ENCODE results near the gene TPST1. TPM values are rescaled to one million over a fixed set of nuclear protein-coding genes. Genes with fewer than 3 reads are reported as not detected.
"Not testable (repeated sequence)": the region's sequence is repeated elsewhere in the genome, so short reads cannot be mapped to it uniquely, and the experiment has no call there.

Gene TPST1
- total RNA-seq, 1 donor from 2014 or later = 21.9 TPM

DNA sequence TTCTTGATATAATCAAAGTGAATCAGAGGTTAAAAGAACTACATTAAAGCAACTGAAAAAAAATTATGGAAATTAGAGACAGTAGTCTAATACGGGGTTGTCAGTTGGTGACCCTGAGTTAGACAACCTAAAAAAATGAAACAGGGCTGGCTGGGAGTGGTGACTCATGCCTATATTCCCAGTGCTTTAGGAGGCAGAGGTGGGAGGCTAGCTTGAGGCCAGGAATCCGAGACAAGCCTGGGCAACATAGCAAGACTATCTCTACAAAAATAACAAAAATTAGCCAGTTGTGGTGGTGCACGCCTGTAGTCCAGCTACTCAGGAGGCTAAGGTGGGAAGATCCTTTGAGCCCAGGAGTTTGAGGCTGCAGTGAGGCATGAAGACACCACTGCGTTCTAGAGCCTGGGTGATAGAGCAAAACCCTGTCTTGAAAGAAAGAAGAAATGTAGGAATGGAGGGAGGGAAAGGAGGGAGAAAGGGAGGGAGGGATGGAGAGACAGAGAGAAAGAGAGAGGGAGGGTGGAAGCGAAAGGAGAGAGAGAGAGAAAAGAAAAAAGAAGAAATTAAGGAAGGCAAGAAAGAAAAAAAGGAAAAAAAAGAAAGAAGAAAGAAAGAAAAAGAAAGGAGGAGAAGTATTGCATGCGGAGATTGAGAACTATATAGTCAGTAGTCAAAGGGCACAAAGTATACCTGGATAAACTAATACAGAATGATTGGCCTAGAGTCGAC, 166.1 kb downstream of the TPST1 start:
- Mint-ChIP-seq H3K36me3 (ENCODE audit: low read depth) (peaks cover 2% of the 10 kb centered on the region), H3K4me3 (no peak overlapping the region), H3K27ac (ENCODE audit: unreplicated experiment) (no peak overlapping the region), H3K27me3 (ENCODE audit: low read depth) (no peaks in the 10 kb centered on the region), H3K4me1 (no peaks in the 10 kb centered on the region), H3K9me3 (peaks cover 5% of the 10 kb centered on the region)
- no peak for DNase-seq (ENCODE audit: low read depth, low spot score)
- TF ChIP-seq, protein P1, sequence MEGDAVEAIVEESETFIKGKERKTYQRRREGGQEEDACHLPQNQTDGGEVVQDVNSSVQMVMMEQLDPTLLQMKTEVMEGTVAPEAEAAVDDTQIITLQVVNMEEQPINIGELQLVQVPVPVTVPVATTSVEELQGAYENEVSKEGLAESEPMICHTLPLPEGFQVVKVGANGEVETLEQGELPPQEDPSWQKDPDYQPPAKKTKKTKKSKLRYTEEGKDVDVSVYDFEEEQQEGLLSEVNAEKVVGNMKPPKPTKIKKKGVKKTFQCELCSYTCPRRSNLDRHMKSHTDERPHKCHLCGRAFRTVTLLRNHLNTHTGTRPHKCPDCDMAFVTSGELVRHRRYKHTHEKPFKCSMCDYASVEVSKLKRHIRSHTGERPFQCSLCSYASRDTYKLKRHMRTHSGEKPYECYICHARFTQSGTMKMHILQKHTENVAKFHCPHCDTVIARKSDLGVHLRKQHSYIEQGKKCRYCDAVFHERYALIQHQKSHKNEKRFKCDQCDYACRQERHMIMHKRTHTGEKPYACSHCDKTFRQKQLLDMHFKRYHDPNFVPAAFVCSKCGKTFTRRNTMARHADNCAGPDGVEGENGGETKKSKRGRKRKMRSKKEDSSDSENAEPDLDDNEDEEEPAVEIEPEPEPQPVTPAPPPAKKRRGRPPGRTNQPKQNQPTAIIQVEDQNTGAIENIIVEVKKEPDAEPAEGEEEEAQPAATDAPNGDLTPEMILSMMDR (conservative IDR thresholded peaks at IDR 0.05) = no peak

DNA sequence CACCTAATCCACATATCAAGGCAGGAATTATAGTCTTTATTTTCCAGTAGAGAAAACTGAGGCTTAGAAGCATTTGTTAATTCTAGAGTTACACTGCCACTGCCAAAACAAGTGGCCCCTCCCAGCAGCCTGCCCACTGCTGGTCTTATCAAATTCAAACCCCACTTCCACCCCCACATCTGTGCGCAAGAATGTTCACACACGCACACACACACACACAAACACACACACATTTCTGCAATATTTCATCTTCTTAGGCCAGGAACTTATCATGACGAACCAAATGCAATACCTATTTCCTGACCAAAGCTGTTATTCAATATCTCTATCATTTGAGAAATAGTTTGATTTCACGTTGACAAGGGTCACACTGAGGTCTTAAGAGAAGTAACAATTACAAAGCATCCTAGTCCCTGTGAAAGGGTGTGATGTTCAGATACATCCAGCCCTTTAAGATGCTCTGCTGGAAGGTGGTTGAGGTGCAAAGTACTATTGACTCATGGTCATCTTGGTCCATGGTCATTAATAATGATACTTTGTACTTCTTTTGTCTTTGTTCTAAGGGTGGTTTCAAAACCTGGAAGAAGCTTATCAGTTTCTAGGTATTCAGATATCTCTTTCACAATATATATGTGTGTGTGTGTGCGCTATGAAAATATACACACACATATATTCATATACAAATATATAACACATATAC, 169.2 kb downstream of the TPST1 start:
- not testable (repeated sequence) for H3K9me3 Mint-ChIP-seq; H3K27ac Mint-ChIP-seq (ENCODE audit: unreplicated experiment); H3K4me3 Mint-ChIP-seq; H3K4me1 Mint-ChIP-seq; H3K27me3 Mint-ChIP-seq (ENCODE audit: low read depth); DNase-seq (ENCODE audit: low read depth, low spot score)
- peaks cover 17% of the 10 kb centered on the region for H3K36me3 Mint-ChIP-seq (ENCODE audit: low read depth)

DNA sequence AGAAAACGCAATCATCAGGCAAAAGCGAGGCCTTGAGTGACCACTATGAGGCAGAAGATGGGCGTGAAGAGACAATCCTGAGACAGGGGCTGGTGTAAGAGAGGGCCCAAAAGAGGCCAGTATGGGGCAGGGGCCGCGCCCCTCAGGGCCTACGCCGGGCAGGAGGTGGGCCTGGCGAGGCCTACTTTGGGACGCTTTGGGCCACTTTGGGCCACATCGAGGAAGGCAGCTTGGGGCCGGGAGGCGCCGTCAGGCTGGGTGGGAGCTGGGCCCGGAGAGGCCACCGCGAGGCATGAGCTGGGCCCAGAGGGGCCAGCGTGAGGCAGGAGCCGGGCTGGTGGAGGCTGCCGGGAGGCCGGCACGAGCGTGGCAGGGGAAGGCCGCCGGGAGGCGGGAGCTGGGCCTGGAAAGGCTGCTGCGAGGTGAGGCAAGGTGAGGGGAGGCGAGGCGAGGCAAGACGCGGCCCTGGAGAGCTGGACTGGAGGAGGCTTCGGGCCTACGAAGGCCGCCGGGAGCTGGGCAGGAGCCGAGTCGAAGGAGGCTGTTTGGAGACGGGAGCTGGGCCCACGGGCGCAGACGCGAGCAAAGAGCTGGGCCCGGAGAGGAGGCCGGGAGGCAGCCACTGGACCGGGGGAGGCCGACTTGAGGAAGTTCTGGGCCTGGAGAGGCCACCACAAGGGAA, 171.3 kb downstream of the TPST1 start:
- no peaks in the 10 kb centered on the region for H3K27me3 Mint-ChIP-seq (ENCODE audit: low read depth)
- no peaks in the 10 kb centered on the region for H3K4me1 Mint-ChIP-seq
- H3K36me3 Mint-ChIP-seq (ENCODE audit: low read depth) = peaks cover 24% of the 10 kb centered on the region
- TF ChIP-seq, protein P1 (conservative IDR thresholded peaks at IDR 0.05) = no peak
- no peak overlapping the region for H3K27ac Mint-ChIP-seq (ENCODE audit: unreplicated experiment)
- H3K4me3 Mint-ChIP-seq = no peak overlapping the region
- DNase-seq (ENCODE audit: low read depth, low spot score) = no peak
- peaks cover 5% of the 10 kb centered on the region for H3K9me3 Mint-ChIP-seq

DNA sequence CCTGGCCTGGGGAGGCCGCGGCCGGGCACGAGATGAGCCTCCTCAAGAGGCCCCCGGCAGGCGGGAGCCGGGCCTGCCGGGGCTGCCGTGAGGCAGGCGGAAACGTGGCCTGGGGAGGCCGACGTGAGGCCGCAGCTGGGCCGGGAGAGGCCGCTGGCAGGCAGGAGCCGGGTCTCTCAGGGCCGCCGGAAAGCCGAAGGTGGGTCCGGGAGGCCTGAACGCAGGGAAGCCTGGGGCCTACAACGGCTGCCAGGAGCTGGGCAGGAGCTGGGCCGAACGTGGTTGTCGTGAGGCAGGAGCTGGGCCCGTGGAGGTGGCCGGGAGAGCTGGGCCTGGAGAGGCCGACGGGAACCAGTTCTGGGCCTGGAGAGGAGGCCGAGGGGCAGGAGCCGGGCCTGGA, 171.9 kb downstream of the TPST1 start:
- Mint-ChIP-seq H3K27me3 (ENCODE audit: low read depth) (no peaks in the 10 kb centered on the region), H3K4me3 (no peak overlapping the region), H3K4me1 (no peaks in the 10 kb centered on the region), H3K9me3 (peaks cover 5% of the 10 kb centered on the region), H3K36me3 (ENCODE audit: low read depth) (peaks cover 24% of the 10 kb centered on the region), H3K27ac (ENCODE audit: unreplicated experiment) (no peak overlapping the region)
- TF ChIP-seq, protein P1 (conservative IDR thresholded peaks at IDR 0.05) = no peak
- DNase-seq (ENCODE audit: low read depth, low spot score) = no peak

DNA sequence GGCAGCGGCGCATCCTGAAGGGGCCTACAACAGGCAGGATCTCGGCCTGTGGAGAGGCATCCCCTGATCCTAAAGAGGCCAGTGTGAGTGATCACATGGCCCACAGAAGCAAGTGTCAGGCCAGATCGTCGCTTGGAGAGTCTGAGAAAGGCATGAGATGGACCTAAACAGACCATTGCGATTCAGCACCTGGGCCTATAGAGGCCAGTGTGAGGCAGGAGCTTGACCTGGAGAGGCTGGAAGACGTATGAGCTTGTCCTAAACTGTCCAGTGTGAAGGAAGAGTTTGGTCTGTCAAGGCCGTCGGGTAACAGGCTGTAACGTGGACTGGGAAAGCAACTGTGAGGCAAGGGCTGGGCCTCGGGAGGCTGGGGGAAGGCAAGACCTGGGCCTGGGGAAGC, 172.6 kb downstream of the TPST1 start:
- Mint-ChIP-seq H3K27ac (ENCODE audit: unreplicated experiment) (no peak overlapping the region), H3K4me1 (no peaks in the 10 kb centered on the region), H3K36me3 (ENCODE audit: low read depth) (peaks cover 28% of the 10 kb centered on the region), H3K9me3 (peaks cover 5% of the 10 kb centered on the region), H3K4me3 (no peak overlapping the region), H3K27me3 (ENCODE audit: low read depth) (no peaks in the 10 kb centered on the region)
- TF ChIP-seq, protein P1 (conservative IDR thresholded peaks at IDR 0.05) = no peak
- no peak for DNase-seq (ENCODE audit: low read depth, low spot score)

All from neural crest cell (in vitro differentiated cells).